Gastrocnemius medialis (tissue), 4 donors: ENCODE measurements around the gene HEMGN.

Experiments
- POLR2A ChIP-seq, 2 donors: fragments of 450-650 bp; IDR thresholded peaks; one replicate each; pipeline ENCODE4 v1.6.1; 2017; ENCODE audit warnings: antibody characterized with exemption in 2 of 2, mild to moderate bottlenecking in 2 of 2, moderate library complexity in 2 of 2
- TF ChIP-seq, protein P1 (sequence below), 5 experiments: fragments of 450-650 bp in 3 of 5; fragments of 200-600 bp in 2 of 5; sonication (generic) in 2 of 5; IDR thresholded peaks in 4 of 5; conservative IDR thresholded peaks in 1 of 5; 1 replicate in 4 of 5; 2 replicates in 1 of 5; pipeline ENCODE4 v1.5.1; 2016 to 2019; ENCODE audit warnings: antibody characterized with exemption in 5 of 5, mild to moderate bottlenecking in 3 of 5, moderate library complexity in 3 of 5

- TF ChIP-seq, protein P1, sequence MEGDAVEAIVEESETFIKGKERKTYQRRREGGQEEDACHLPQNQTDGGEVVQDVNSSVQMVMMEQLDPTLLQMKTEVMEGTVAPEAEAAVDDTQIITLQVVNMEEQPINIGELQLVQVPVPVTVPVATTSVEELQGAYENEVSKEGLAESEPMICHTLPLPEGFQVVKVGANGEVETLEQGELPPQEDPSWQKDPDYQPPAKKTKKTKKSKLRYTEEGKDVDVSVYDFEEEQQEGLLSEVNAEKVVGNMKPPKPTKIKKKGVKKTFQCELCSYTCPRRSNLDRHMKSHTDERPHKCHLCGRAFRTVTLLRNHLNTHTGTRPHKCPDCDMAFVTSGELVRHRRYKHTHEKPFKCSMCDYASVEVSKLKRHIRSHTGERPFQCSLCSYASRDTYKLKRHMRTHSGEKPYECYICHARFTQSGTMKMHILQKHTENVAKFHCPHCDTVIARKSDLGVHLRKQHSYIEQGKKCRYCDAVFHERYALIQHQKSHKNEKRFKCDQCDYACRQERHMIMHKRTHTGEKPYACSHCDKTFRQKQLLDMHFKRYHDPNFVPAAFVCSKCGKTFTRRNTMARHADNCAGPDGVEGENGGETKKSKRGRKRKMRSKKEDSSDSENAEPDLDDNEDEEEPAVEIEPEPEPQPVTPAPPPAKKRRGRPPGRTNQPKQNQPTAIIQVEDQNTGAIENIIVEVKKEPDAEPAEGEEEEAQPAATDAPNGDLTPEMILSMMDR (IDR thresholded peaks at IDR 0.05 in 4 of 5, conservative IDR thresholded peaks at IDR 0.05 in 1 of 5), result no peak
- TF ChIP-seq POLR2A (IDR thresholded peaks at IDR 0.05), result no peak
Measured at GRCh38 chr9:97933297-97933998, 4.5 kb downstream of the HEMGN start.
